ENCODE measurements around the gene CDH23.

The CDH23 gene

DNA sequence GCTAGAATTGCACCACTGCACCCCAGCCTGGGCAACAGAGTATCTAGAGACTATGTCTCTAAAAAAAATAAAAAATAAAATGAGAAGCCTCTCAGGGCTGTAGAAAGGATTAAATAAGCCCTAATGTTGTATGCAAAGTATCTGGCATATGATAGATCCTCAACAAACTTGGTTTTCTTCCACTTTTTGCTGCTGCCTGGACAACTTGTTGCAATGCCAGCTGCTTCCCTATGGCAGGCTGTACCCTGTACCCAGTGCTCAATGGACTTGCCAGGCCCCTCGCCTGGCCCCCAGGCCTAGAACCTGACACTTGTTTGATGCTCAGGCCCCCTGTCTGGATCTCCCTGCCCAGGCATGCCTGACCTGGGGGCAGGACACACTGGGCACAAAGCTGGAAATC lies 28.5 kb upstream of the CDH23 start:
- TF ChIP-seq, protein P1, sequence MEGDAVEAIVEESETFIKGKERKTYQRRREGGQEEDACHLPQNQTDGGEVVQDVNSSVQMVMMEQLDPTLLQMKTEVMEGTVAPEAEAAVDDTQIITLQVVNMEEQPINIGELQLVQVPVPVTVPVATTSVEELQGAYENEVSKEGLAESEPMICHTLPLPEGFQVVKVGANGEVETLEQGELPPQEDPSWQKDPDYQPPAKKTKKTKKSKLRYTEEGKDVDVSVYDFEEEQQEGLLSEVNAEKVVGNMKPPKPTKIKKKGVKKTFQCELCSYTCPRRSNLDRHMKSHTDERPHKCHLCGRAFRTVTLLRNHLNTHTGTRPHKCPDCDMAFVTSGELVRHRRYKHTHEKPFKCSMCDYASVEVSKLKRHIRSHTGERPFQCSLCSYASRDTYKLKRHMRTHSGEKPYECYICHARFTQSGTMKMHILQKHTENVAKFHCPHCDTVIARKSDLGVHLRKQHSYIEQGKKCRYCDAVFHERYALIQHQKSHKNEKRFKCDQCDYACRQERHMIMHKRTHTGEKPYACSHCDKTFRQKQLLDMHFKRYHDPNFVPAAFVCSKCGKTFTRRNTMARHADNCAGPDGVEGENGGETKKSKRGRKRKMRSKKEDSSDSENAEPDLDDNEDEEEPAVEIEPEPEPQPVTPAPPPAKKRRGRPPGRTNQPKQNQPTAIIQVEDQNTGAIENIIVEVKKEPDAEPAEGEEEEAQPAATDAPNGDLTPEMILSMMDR (IDR thresholded peaks at IDR 0.05; ENCODE audit: control insufficient read depth, extremely low read depth, insufficient read depth) = no peak
- H3K4me3 ChIP-seq (ENCODE audit: low read depth, low read length) = no peak overlapping the region
- no peak for DNase-seq (ENCODE audit: low read depth)

DNA sequence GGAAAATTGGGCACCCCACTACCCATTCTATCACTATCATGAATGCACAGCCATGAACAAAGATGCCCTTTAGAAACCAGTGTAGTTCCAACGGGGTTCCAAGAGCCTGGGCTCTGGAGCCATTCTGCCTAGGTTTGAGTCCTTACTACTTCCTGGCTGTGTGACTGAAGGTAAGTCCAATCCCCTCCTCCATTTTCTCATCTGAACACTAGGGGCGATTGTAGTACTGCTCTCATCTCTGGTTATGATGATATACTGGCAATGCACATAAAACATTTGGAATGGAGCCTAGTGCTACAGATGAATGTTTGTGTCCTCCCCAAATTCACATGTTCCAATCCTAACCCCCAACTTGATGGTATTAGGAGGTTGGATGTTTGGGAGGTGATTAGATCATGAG lies 28.1 kb upstream of the CDH23 start:
- DNase-seq (ENCODE audit: low read depth) = no peak
- no peak overlapping the region for H3K4me3 ChIP-seq (ENCODE audit: low read depth, low read length)
- TF ChIP-seq, protein P1 (IDR thresholded peaks at IDR 0.05; ENCODE audit: control insufficient read depth, extremely low read depth, insufficient read depth) = no peak

DNA sequence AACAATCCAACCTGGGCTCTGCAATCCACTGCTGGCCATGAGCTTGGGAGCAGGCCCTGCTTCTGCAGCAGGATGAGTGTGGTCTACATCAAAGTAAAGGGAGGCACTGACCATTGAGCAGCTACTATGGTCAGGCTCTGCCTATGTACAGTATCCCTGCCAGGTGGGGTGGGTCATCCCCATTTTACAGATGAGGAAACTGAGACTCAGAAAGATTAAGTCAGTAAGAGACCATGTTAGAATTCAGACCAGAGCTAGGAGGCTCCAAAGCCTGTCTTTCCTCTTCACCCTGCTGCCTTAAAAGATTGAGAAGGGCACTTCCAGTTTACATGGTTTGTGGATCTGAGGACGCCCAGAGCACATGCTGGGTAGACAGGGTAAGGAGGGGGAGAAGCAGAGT lies 27.1 kb upstream of the CDH23 start:
- no peak for DNase-seq (ENCODE audit: low read depth)
- TF ChIP-seq, protein P1 (IDR thresholded peaks at IDR 0.05; ENCODE audit: control insufficient read depth, extremely low read depth, insufficient read depth) = no peak
- no peak overlapping the region for H3K4me3 ChIP-seq (ENCODE audit: low read depth, low read length)

DNA sequence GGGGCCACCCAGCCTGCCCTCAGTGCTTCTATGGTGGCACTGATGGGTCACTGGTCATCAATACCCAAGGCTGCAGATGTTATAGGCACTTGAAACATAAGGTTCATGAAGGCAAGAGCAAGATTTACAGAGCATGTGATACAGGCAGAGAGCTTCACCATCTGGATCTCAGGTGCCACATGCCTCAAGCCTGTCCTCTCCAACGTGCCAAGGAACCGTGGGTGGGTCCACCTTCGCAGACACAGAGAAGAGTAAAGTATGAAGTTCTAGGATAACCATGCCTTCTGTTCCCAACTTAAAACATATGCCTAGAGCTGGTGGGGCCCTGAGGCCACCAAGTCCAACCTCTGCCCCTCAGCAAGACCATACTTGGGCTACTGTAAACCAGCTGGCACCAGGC lies 26.7 kb upstream of the CDH23 start:
- H3K4me3 ChIP-seq (ENCODE audit: low read depth, low read length) = no peak overlapping the region
- no peak for DNase-seq (ENCODE audit: low read depth)
- TF ChIP-seq, protein P1 (IDR thresholded peaks at IDR 0.05; ENCODE audit: control insufficient read depth, extremely low read depth, insufficient read depth) = no peak

DNA sequence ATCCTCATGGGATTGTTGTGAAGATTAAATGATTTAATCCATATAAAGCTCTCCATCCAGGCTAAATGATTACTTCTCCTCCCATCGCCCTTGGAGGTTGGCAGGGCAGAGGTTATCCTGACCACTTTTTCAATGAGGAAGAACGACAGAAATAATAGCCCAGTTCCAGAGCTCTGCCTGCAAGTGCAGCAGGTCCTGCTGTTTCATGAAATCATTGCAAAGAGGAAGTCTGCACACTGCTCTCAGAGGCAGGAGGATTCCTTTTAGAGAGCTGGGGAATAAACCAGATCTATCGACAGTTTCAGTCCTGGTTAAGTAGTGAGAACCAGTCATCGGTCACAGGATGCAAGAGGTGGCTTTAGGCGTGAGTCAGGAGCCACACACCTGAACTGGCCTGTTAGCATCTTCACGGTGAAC lies 25.0 kb upstream of the CDH23 start:
- H3K4me3 ChIP-seq (ENCODE audit: low read depth, low read length) = no peak overlapping the region
- DNase-seq (ENCODE audit: low read depth) = no peak
- TF ChIP-seq, protein P1 (IDR thresholded peaks at IDR 0.05; ENCODE audit: control insufficient read depth, extremely low read depth, insufficient read depth) = no peak

DNA sequence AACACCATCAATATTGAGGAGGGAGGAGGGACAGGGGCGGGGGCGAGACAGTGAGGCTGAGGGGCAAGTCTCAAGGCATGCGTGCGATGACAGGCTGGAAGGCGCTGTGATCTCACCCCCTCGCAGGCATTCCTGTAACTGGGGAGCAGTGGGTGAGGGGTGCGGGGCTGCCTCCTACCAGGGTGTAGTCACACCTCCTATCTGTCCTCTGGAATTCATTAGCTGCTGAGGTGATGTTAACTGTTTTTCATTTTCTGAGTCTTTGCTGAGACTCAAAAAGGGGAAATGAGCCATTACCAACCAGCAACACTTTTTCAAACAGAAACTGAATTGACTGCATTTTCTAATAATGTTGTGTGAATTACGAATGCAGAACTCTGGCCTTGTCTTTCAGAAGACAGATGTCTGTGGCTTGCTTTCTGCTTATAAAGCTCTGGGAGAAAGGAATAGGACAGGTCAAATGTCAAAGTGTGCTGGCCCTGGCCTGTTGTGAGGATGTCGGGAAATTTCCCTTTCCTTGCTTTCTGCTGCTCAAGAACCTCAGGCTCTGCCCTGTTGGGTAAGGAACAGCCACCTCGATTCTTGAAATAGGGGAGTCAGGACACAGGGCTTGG lies 23.7 kb upstream of the CDH23 start:
- no peak overlapping the region for H3K4me3 ChIP-seq (ENCODE audit: low read depth, low read length)
- no peak for DNase-seq (ENCODE audit: low read depth)
- TF ChIP-seq, protein P1 (IDR thresholded peaks at IDR 0.05; ENCODE audit: control insufficient read depth, extremely low read depth, insufficient read depth) = no peak
